HG02571 (cell line): ENCODE results near the gene GOT1.

ENCODE experiments used
- ATAC-seq: cut with Tn5 transposase; IDR thresholded peaks from one replicate; pipeline ENCODE4 v1.9.1; 2021; ENCODE audit warnings: mild to moderate bottlenecking, moderate library complexity; ENCODE audit not compliant: unreplicated experiment

GOT1 gene

GRCh38 chr10:99433378-99434020 is 3.1 kb upstream of the GOT1 start:
- no peak for ATAC-seq

- no peak for ATAC-seq
Measured at GRCh38 chr10:99432881-99433280, 2.5 kb upstream of the GOT1 start.

GRCh38 chr10:99432047-99432446 is 1.6 kb upstream of the GOT1 start:
- no peak for ATAC-seq

- no peak for ATAC-seq
Measured at GRCh38 chr10:99431190-99431760, 851 bp upstream of the GOT1 start.

- ATAC-seq = peak; percentile 5
Measured at GRCh38 chr10:99430116-99430450, 341 bp downstream of the GOT1 start.

- no peak for ATAC-seq
Measured at GRCh38 chr10:99429517-99430095, 818 bp downstream of the GOT1 start.

- no peak for ATAC-seq
Measured at GRCh38 chr10:99427566-99428190, 2.7 kb downstream of the GOT1 start.

GRCh38 chr10:99426689-99427088 is 3.7 kb downstream of the GOT1 start:
- no peak for ATAC-seq

- no peak for ATAC-seq
Measured at GRCh38 chr10:99425204-99425603, 5.2 kb downstream of the GOT1 start.

- ATAC-seq = no peak
Measured at GRCh38 chr10:99424656-99425055, 5.8 kb downstream of the GOT1 start.

- no peak for ATAC-seq
Measured at GRCh38 chr10:99422529-99423096, 7.8 kb downstream of the GOT1 start.

GRCh38 chr10:99421233-99421739 is 9.1 kb downstream of the GOT1 start:
- ATAC-seq = no peak

- no peak for ATAC-seq
Measured at GRCh38 chr10:99419688-99420087, 10.7 kb downstream of the GOT1 start.

GRCh38 chr10:99418910-99419624 is 11.4 kb downstream of the GOT1 start:
- ATAC-seq = no peak

GRCh38 chr10:99412099-99412498 is 18.3 kb downstream of the GOT1 start:
- ATAC-seq = no peak

GRCh38 chr10:99411546-99411945 is 18.9 kb downstream of the GOT1 start:
- no peak for ATAC-seq

GRCh38 chr10:99410876-99411275 is 19.5 kb downstream of the GOT1 start:
- ATAC-seq = no peak

- ATAC-seq = no peak
Measured at GRCh38 chr10:99410146-99410545, 20.3 kb downstream of the GOT1 start.

- ATAC-seq = no peak
Measured at GRCh38 chr10:99406149-99406548, 24.3 kb downstream of the GOT1 start.

GRCh38 chr10:99403674-99404073 is 26.8 kb downstream of the GOT1 start:
- ATAC-seq = no peak

- ATAC-seq = no peak
Measured at GRCh38 chr10:99399664-99400063, 30.8 kb downstream of the GOT1 start.
